RWPE1 (cell line): Measurements from ENCODE around the gene WNT4.
A peak's percentile ranks its signal among the peaks of the same experiment; 100 is the strongest.

Source experiments
- CTCF ChIA-PET: fragments of 350-600 bp; sonication (Branson Sonifier 250); formaldehyde crosslinking; extraction: SDS; loops from one replicate; lab custom pipeline; 2021; lab: Yijun Ruan, JAX
- POLR2A ChIA-PET: fragments of 400-600 bp; formaldehyde crosslinking; extraction: SDS; loops from one replicate; lab custom pipeline; 2020; ENCODE audit warnings: antibody characterized with exemption; ENCODE audit not compliant: low non-redundant PET; lab: Yijun Ruan, JAX
- DNase-seq: peaks from one replicate; pipeline ENCODE4 v3.0.0; 2012; ENCODE audit warnings: low spot score
- H3K27ac ChIP-seq: fragments of 450-650 bp; 2 replicates; pipeline ENCODE4 v1.5.1; 2017
- CTCF ChIP-seq: fragments of 450-650 bp; conservative IDR thresholded peaks from 2 replicates; pipeline ENCODE4 v1.5.1; 2017; ENCODE audit warnings: low read depth, mild to moderate bottlenecking

WNT4 gene

GRCh38 chr1:22143065-22144033, at the start of gene WNT4:
Gene WNT4, minus strand, starts transcription at chr1:22143097. Its CDS starts 175 bp downstream, at chr1:22142922.
- peak; percentile 35 for TF ChIP-seq CTCF
- ChIA-PET POLR2A (no interaction called here), CTCF (interaction anchor here (1.0 to 1.3 kb wide), 2 partner anchors 11 to 81 kb away, joined by 3 read pairs; no protein-coding TSS in a partner anchor)
- H3K27ac ChIP-seq: peak within 1 kb of the TSS; percentile 88
- DNase-seq: peak; percentile 72

- ChIA-PET CTCF (no interaction called here), POLR2A (no interaction called here)
- no peak for DNase-seq
- no peak overlapping the region for H3K27ac ChIP-seq
- TF ChIP-seq CTCF: no peak
Measured at GRCh38 chr1:22190731-22191130, 47.8 kb upstream of the WNT4 start.

GRCh38 chr1:22190251-22190650, 47.4 kb upstream of the WNT4 start:
- POLR2A ChIA-PET: no interaction called here
- CTCF ChIA-PET: no interaction called here
- no peak for TF ChIP-seq CTCF
- no peak overlapping the region for H3K27ac ChIP-seq
- no peak for DNase-seq

- TF ChIP-seq CTCF: no peak
- CTCF ChIA-PET: no interaction called here
- POLR2A ChIA-PET: no interaction called here
Measured at GRCh38 chr1:22189619-22190018, 46.7 kb upstream of the WNT4 start.

GRCh38 chr1:22188914-22189313, 46.0 kb upstream of the WNT4 start:
- DNase-seq: no peak
- no peak overlapping the region for H3K27ac ChIP-seq
- CTCF ChIA-PET: no interaction called here
- POLR2A ChIA-PET: no interaction called here
- TF ChIP-seq CTCF: no peak

More at GRCh38 chr1:22189619-22190018, 46.7 kb upstream of the WNT4 start:
- no peak overlapping the region for H3K27ac ChIP-seq
- no peak for DNase-seq

GRCh38 chr1:22188436-22188835, 45.5 kb upstream of the WNT4 start:
- no peak for TF ChIP-seq CTCF
- ChIA-PET CTCF (no interaction called here), POLR2A (no interaction called here)
- no peak for DNase-seq
- H3K27ac ChIP-seq: no peak overlapping the region
